SK-N-SH (cell line): ENCODE measurements around the gene TWF2. TPM values are rescaled to one million over a fixed set of nuclear protein-coding genes. Genes with fewer than 3 reads are reported as not detected.

Experiments
- CTCF ChIA-PET: fragments of 300-600, 350-600 bp; formaldehyde crosslinking; extraction: SDS; loops from one replicate; lab custom pipeline; 2021; lab: Yijun Ruan, JAX
- POLR2A ChIA-PET: fragments of 350-600 bp; sonication (Branson Sonifier 250); formaldehyde crosslinking; extraction: SDS; loops from one replicate; lab custom pipeline; 2020; ENCODE audit warnings: antibody characterized with exemption, inconsistent platforms; lab: Yijun Ruan, JAX
- DNase-seq: peaks from one replicate; pipeline ENCODE4 v3.0.0; 2012
- H2AFZ ChIP-seq: fragments of 200-600 bp; sonication (generic); 2 replicates; pipeline ENCODE4 v1.8.1; 2016; ENCODE audit warnings: antibody characterized with exemption, mild to moderate bottlenecking, low read depth
- H3F3A ChIP-seq: fragments of 200-600 bp; sonication (generic); replicated peaks from 2 replicates; pipeline ENCODE3; 2016; ENCODE audit warnings: antibody characterized with exemption, mild to moderate bottlenecking; ENCODE audit not compliant: insufficient read depth
- H3K27ac ChIP-seq, 2 experiments: fragments of 200-500 bp in 1 of 2; fragments of 200-600 bp in 1 of 2; sonication (Bioruptor generic) in 1 of 2; sonication (generic), shearing (Covaris generic) in 1 of 2; 2 replicates each; pipeline versions ENCODE4 v1.5.1 to v1.6.1; 2014 to 2016; ENCODE audit warnings: low read depth in 2 of 2, inconsistent platforms in 1 of 2, low read length in 1 of 2, mild to moderate bottlenecking in 1 of 2, mixed read lengths in 1 of 2
- H3K27me3 ChIP-seq: fragments of 200-600 bp; sonication (generic), shearing (Covaris generic); 2 replicates; pipeline ENCODE4 v1.6.1; 2016; ENCODE audit warnings: mixed run types; ENCODE audit not compliant: insufficient read depth
- H3K36me3 ChIP-seq, 2 experiments: fragments of 200-500 bp in 1 of 2; fragments of 200-600 bp in 1 of 2; sonication (Bioruptor generic) in 1 of 2; sonication (generic) in 1 of 2; replicated peaks in 1 of 2; 2 replicates each; pipeline versions ENCODE3 to v1.5.1; 2014 to 2016; ENCODE audit warnings: low read length in 1 of 2, mild to moderate bottlenecking in 1 of 2; ENCODE audit not compliant: insufficient read depth in 2 of 2, control insufficient read depth in 1 of 2
- H3K4me1 ChIP-seq, 2 experiments: fragments of 200-500 bp in 1 of 2; fragments of 200-600 bp in 1 of 2; sonication (Bioruptor generic) in 1 of 2; sonication (generic), shearing (Covaris generic) in 1 of 2; 2 replicates each; pipeline versions ENCODE4 v1.5.1 to v1.6.1; 2014 to 2016; ENCODE audit warnings: low read depth in 1 of 2, low read length in 1 of 2, mixed run types in 1 of 2; ENCODE audit not compliant: insufficient read depth in 2 of 2, control insufficient read depth in 1 of 2
- H3K4me2 ChIP-seq: fragments of 200-600 bp; sonication (generic), shearing (Covaris generic); 2 replicates; pipeline ENCODE4 v1.6.1; 2017; ENCODE audit warnings: mixed run types
- H3K4me3 ChIP-seq, 2 experiments: fragments of 200-500 bp in 1 of 2; fragments of 200-600 bp in 1 of 2; sonication (Bioruptor generic) in 1 of 2; sonication (generic), shearing (Covaris generic) in 1 of 2; 2 replicates each; pipeline versions ENCODE4 v1.5.1 to v1.8.1; 2014 to 2016; ENCODE audit warnings: low read depth in 2 of 2, inconsistent platforms in 1 of 2, low read length in 1 of 2, mild to moderate bottlenecking in 1 of 2, mixed read lengths in 1 of 2, moderate library complexity in 1 of 2
- H3K79me2 ChIP-seq: fragments of 200-600 bp; sonication (generic); 2 replicates; pipeline ENCODE4 v1.8.1; 2017; ENCODE audit warnings: mild to moderate bottlenecking; ENCODE audit not compliant: insufficient read depth
- H3K9ac ChIP-seq: fragments of 200-600 bp; sonication (generic); 2 replicates; pipeline ENCODE4 v1.6.1; 2017; ENCODE audit warnings: mixed run types
- H3K9me2 ChIP-seq: fragments of 200-600 bp; sonication (generic); 2 replicates; pipeline ENCODE4 v1.6.1; 2017; ENCODE audit warnings: mixed run types
- H3K9me3 ChIP-seq: fragments of 200-600 bp; sonication (generic); 2 replicates; pipeline ENCODE4 v1.6.1; 2017; ENCODE audit warnings: mixed run types, mild to moderate bottlenecking, moderate library complexity
- H4K20me1 ChIP-seq: fragments of 200-600 bp; sonication (generic); 2 replicates; pipeline ENCODE4 v1.6.1; 2017; ENCODE audit warnings: mild to moderate bottlenecking, mixed run types; ENCODE audit not compliant: insufficient read depth
- CHD2 ChIP-seq: fragments of 150-350 bp; IDR thresholded peaks from 2 replicates; pipeline ENCODE4 v1.6.1; 2018; ENCODE audit warnings: low read length; ENCODE audit not compliant: partially characterized antibody
- EP300 ChIP-seq, 2 experiments: IDR thresholded peaks; 2 replicates each; pipeline versions ENCODE4 v1.4.0 to v1.6.1; 2012; ENCODE audit warnings: borderline replicate concordance in 1 of 2, low read depth in 1 of 2, low read length in 1 of 2
- EZH2phosphoT487 ChIP-seq: fragments of 200-600 bp; sonication (generic); IDR thresholded peaks from 2 replicates; pipeline ENCODE4 v1.6.1; 2017; ENCODE audit warnings: low read depth, mixed run types, mild to moderate bottlenecking, antibody characterized with exemption, moderate library complexity, borderline replicate concordance
- FOXM1 ChIP-seq: IDR thresholded peaks from 2 replicates; pipeline ENCODE4 v1.4.0; 2012; ENCODE audit warnings: low read depth, mild to moderate bottlenecking
- GATA2 ChIP-seq: sonication (generic); formaldehyde crosslinking; IDR thresholded peaks from 2 replicates; pipeline ENCODE4 v1.5.0; 2020; ENCODE audit warnings: mild to moderate bottlenecking, missing genetic modification reagents
- JUND ChIP-seq: IDR thresholded peaks from 2 replicates; pipeline ENCODE4 v1.4.0; 2012
- MAX ChIP-seq: IDR thresholded peaks from 2 replicates; pipeline ENCODE4 v1.4.0; 2012; ENCODE audit warnings: low read depth
- MEF2A ChIP-seq: IDR thresholded peaks from 2 replicates; pipeline ENCODE4 v1.4.0; 2012; ENCODE audit warnings: low read depth, borderline replicate concordance
- POLR2AphosphoS5 ChIP-seq: IDR thresholded peaks from 2 replicates; pipeline ENCODE4 v1.6.1; 2012; ENCODE audit warnings: low read depth, low read length
- RCOR1 ChIP-seq: fragments of 150-350 bp; IDR thresholded peaks from 2 replicates; pipeline ENCODE4 v1.6.1; 2017; ENCODE audit warnings: antibody characterized with exemption, low read length
- TEAD4 ChIP-seq: IDR thresholded peaks from 2 replicates; pipeline ENCODE4 v1.4.0; 2012; ENCODE audit warnings: mild to moderate bottlenecking, borderline replicate concordance; ENCODE audit not compliant: insufficient read depth
- ZBTB33 ChIP-seq: IDR thresholded peaks from 2 replicates; pipeline ENCODE4 v1.4.0; 2012; ENCODE audit warnings: low read depth, borderline replicate concordance
- WGBS: methylation state at CpG from one replicate; pipeline ENCODE4 v1.1.6; 2017; ENCODE audit warnings: low lambda C conversion rate; 5-methylcytosine and 5-hydroxymethylcytosine counted together
- polyA plus RNA-seq, 3 experiments: library from polyadenylated mRNA; depleted of rRNA; stranded (reverse); fragments of >200 nt; gene quantifications; 2 replicates each; pipeline ENCODE4 v1.2.3, GENCODE V29; 2012

TWF2 gene
- polyA plus RNA-seq, 1 of the 3 experiments (the other 2 are of a cell fraction) = 188 TPM

GRCh38 chr3:52283306-52283705 lies 44.3 kb upstream of the TWF2 start:
- Histone ChIP-seq H3K4me3 (no peak overlapping the region), H3K27me3 (no peaks in the 10 kb centered on the region), H3K4me2 (no peak overlapping the region), H3K9me2 (no peaks in the 10 kb centered on the region), H3K4me1 (peaks cover 0 to 23% of the 10 kb centered on the region in 2 experiments; a peak in 3 of 4 replicates), H4K20me1 (no peaks in the 10 kb centered on the region), H2AFZ (no peak overlapping the region), H3K9me3 (no peaks in the 10 kb centered on the region), H3F3A (peaks cover 22% of the 10 kb centered on the region)
- DNase-seq = no peak
- no peak for TF ChIP-seq MAX
- no peak for TF ChIP-seq MEF2A
- TF ChIP-seq POLR2AphosphoS5 = no peak
- TF ChIP-seq EP300 (IDR thresholded peaks at IDR 0.05; ENCODE audit: borderline replicate concordance in 1 of 2, low read depth in 1 of 2, low read length in 1 of 2) = no peak
- TF ChIP-seq JUND = no peak
- TF ChIP-seq TEAD4 = no peak
- no peak for TF ChIP-seq ZBTB33
- TF ChIP-seq CHD2 = no peak
- TF ChIP-seq, all 33 proteins: peak for 0
- peaks cover 23% of the 10 kb centered on the region; the same call in 1 of the 2 replicates for H3K79me2 ChIP-seq
- H3K36me3 ChIP-seq = no peaks in the 10 kb centered on the region
- no peak overlapping the region for H3K9ac ChIP-seq
- WGBS = 100% methylated on average over 1 of the region's 1 CpG
- H3K27ac ChIP-seq = no peak overlapping the region; a peak in 1 of 4 replicates
- ChIA-PET POLR2A (no interaction called here), CTCF (interaction anchor here (0.6 to 2.1 kb wide), 7 partner anchors 17 to 163 kb away, joined by 3 to 8 read pairs (median 3); no protein-coding TSS in a partner anchor)

- WGBS = 72% methylated on average over 8 of the region's 8 CpGs
Measured at GRCh38 chr3:52281981-52282801, 43.2 kb upstream of the TWF2 start.

More at GRCh38 chr3:52281981-52282801, 43.2 kb upstream of the TWF2 start:
- H3K27ac ChIP-seq = peak overlapping the region; percentile 7 to 16; a peak in 3 of 4 replicates
- H4K20me1 ChIP-seq = peaks cover 6% of the 10 kb centered on the region
- H3K4me2 ChIP-seq = no peak overlapping the region
- no peak overlapping the region for H2AFZ ChIP-seq
- no peaks in the 10 kb centered on the region for H3K9me2 ChIP-seq
- peaks cover 30% of the 10 kb centered on the region for H3K79me2 ChIP-seq
- no peak for DNase-seq
- no peak for TF ChIP-seq FOXM1
- no peak for TF ChIP-seq GATA2
- TF ChIP-seq EZH2phosphoT487 = no peak
- peak; percentile 84 for TF ChIP-seq RCOR1
- TF ChIP-seq MEF2A = no peak
- no peak overlapping the region for H3K9ac ChIP-seq
- ChIA-PET POLR2A (no interaction called here), CTCF (interaction anchor here (0.8 to 2.1 kb wide), 7 partner anchors 10 to 281 kb away, joined by 3 to 8 read pairs (median 4); no protein-coding TSS in a partner anchor)
- H3K36me3 ChIP-seq = no peaks in the 10 kb centered on the region
- no peaks in the 10 kb centered on the region for H3K9me3 ChIP-seq
- H3K4me3 ChIP-seq = no peak overlapping the region
- peaks cover 0 to 23% of the 10 kb centered on the region in 2 experiments; a peak in 3 of 4 replicates for H3K4me1 ChIP-seq
- peaks cover 22% of the 10 kb centered on the region for H3F3A ChIP-seq
- no peaks in the 10 kb centered on the region for H3K27me3 ChIP-seq
